ENCODE measurements around the gene SEPSECS. TPM values are rescaled to one million over a fixed set of nuclear protein-coding genes. Genes with fewer than 3 reads are reported as not detected.

Gene SEPSECS
- total and polyA plus RNA-seq, 9 donors, result 4.0 to 11.0 (median 8.6) TPM

GRCh38 chr4:25108556-25108955 is 51.7 kb downstream of the SEPSECS start:
- Histone ChIP-seq H3K9me3 (no peaks in the 10 kb centered on the region), H3K27me3 (no peaks in the 10 kb centered on the region), H3K27ac (no peak overlapping the region), H3K4me3 (no peak overlapping the region), H3K4me1 (ENCODE audit: insufficient read depth) (peaks cover 1% of the 10 kb centered on the region), H3K36me3 (no peaks in the 10 kb centered on the region)
- no peak for DNase-seq
- intact Hi-C loops (cut with DNase I), result loop anchor here in 1 of 4 donors (10.0 kb wide), 1 partner anchor 46 kb away; no protein-coding TSS in a partner anchor
- no peak for TF ChIP-seq POLR2A (IDR thresholded peaks at IDR 0.05)
- TF ChIP-seq, protein P1, sequence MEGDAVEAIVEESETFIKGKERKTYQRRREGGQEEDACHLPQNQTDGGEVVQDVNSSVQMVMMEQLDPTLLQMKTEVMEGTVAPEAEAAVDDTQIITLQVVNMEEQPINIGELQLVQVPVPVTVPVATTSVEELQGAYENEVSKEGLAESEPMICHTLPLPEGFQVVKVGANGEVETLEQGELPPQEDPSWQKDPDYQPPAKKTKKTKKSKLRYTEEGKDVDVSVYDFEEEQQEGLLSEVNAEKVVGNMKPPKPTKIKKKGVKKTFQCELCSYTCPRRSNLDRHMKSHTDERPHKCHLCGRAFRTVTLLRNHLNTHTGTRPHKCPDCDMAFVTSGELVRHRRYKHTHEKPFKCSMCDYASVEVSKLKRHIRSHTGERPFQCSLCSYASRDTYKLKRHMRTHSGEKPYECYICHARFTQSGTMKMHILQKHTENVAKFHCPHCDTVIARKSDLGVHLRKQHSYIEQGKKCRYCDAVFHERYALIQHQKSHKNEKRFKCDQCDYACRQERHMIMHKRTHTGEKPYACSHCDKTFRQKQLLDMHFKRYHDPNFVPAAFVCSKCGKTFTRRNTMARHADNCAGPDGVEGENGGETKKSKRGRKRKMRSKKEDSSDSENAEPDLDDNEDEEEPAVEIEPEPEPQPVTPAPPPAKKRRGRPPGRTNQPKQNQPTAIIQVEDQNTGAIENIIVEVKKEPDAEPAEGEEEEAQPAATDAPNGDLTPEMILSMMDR (IDR thresholded peaks at IDR 0.05), result no peak
- no peak for TF ChIP-seq EP300 (IDR thresholded peaks at IDR 0.05)
- 90 to 97% (median 92%) methylated on average over 4 of the region's 4 CpGs for WGBS, 3 donors

DNA sequence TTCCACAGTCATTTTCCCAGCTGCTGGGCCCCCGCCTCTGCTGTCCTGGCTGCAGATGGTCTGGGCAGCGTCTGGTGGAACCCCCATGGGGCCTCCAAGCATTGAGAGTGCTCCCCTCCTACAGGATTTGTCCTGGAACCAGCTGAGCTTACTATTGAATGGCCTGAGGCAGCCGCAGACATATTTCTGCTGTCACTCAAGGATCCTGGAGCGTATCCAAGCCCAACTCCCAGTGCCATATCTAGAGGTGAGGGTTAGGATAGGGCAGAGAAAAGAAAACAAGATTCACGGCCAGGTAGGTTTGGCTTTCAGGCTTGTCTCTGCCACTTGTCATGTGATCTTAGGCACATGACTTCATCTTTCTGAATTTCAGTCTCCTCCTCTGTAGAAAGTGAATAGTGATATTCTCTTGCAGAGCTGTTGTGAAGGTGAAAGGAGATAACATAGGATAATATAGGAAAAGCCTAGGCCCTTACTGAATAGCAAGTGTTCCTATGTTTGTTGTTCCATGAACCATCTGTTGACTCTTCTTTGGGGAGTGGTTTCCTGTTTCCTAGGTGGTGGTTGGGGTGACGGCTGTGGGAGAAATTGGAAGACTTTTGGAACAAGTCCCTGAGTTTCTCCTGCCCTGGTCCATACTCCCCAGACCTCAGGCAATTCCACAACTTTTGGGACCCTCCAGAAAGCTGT is 52.3 kb downstream of the SEPSECS start:
- DNase-seq, result no peak
- intact Hi-C loops (cut with DNase I), result loop anchor here in 1 of 4 donors (10.0 kb wide), 1 partner anchor 47 kb away; no protein-coding TSS in a partner anchor
- Histone ChIP-seq H3K4me1 (ENCODE audit: insufficient read depth) (peaks cover 3% of the 10 kb centered on the region), H3K27ac (no peak overlapping the region), H3K36me3 (no peaks in the 10 kb centered on the region), H3K27me3 (no peaks in the 10 kb centered on the region), H3K9me3 (no peaks in the 10 kb centered on the region), H3K4me3 (no peak overlapping the region)
- 71 to 79% (median 75%) methylated on average over 6 of the region's 6 CpGs for WGBS, 3 donors
- TF ChIP-seq, protein P1 (IDR thresholded peaks at IDR 0.05), result no peak
- no peak for TF ChIP-seq EP300 (IDR thresholded peaks at IDR 0.05)
- no peak for TF ChIP-seq POLR2A (IDR thresholded peaks at IDR 0.05)

- Histone ChIP-seq H3K4me1 (ENCODE audit: insufficient read depth) (peaks cover 3% of the 10 kb centered on the region), H3K27me3 (no peaks in the 10 kb centered on the region), H3K27ac (no peak overlapping the region), H3K36me3 (no peaks in the 10 kb centered on the region), H3K4me3 (no peak overlapping the region), H3K9me3 (no peaks in the 10 kb centered on the region)
- intact Hi-C loops (cut with DNase I), result loop anchor here in 1 of 4 donors (10.0 kb wide), 1 partner anchor 48 kb away; no protein-coding TSS in a partner anchor
- TF ChIP-seq, protein P1 (IDR thresholded peaks at IDR 0.05), result no peak
- TF ChIP-seq EP300 (IDR thresholded peaks at IDR 0.05) (no peak), POLR2A (IDR thresholded peaks at IDR 0.05) (no peak)
- no peak for DNase-seq
- WGBS, 3 donors, result 95 to 97% (median 97%) methylated on average over 14 of the region's 14 CpGs
Observed at GRCh38 chr4:25106363-25107151, 53.7 kb downstream of the SEPSECS start.

GRCh38 chr4:25104591-25104990 is 55.7 kb downstream of the SEPSECS start:
- no peak for DNase-seq

More at GRCh38 chr4:25104591-25104990, 55.7 kb downstream of the SEPSECS start:
- H3K36me3 ChIP-seq, result no peaks in the 10 kb centered on the region
- intact Hi-C loops (cut with DNase I), result loop anchor here in 1 of 4 donors (10.0 kb wide), 1 partner anchor 50 kb away; no protein-coding TSS in a partner anchor
- no peaks in the 10 kb centered on the region for H3K9me3 ChIP-seq
- no peak overlapping the region for H3K4me3 ChIP-seq
- no peaks in the 10 kb centered on the region for H3K27me3 ChIP-seq
- no peak overlapping the region for H3K27ac ChIP-seq
- peaks cover 6% of the 10 kb centered on the region for H3K4me1 ChIP-seq (ENCODE audit: insufficient read depth)
- TF ChIP-seq, protein P1 (IDR thresholded peaks at IDR 0.05), result no peak
- TF ChIP-seq POLR2A (IDR thresholded peaks at IDR 0.05) (no peak), EP300 (IDR thresholded peaks at IDR 0.05) (no peak)
- WGBS, 3 donors, result 36 to 46% (median 45%) methylated on average over 3 of the region's 3 CpGs
